Prostate gland (tissue), 2 donors: Measurements from ENCODE around the gene GPD1L. TPM values are rescaled to one million over a fixed set of nuclear protein-coding genes. Genes with fewer than 3 reads are reported as not detected.
A peak's percentile ranks its signal among the peaks of the same experiment; 100 is the strongest.

Experiments
- DNase-seq: peaks from one replicate; pipeline ENCODE4 v3.0.0-alpha.2; 2019; ENCODE audit warnings: low spot score
- H3K27ac ChIP-seq, 2 donors: fragments of 200-600 bp; sonication (generic); 2 replicates each; pipeline ENCODE4 v1.5.1; 2017 to 2019
- H3K27me3 ChIP-seq: fragments of 200-600 bp; sonication (generic); replicated peaks from 2 replicates; pipeline ENCODE4 v1.5.1; 2019; ENCODE audit not compliant: insufficient read depth
- H3K36me3 ChIP-seq, 2 donors: fragments of 200-600 bp; sonication (generic); 1 replicate in 1 of 2; 2 replicates in 1 of 2; pipeline versions ENCODE4 v1.5.1 to v1.8.1; 2017 to 2019
- H3K4me1 ChIP-seq: fragments of 200-600 bp; sonication (generic); replicated peaks from 2 replicates; pipeline ENCODE4 v1.5.1; 2019
- H3K4me3 ChIP-seq, 2 donors: fragments of 200-600 bp; sonication (generic); 2 replicates each; pipeline ENCODE4 v1.5.1; 2017 to 2019
- H3K9me3 ChIP-seq: fragments of 200-600 bp; sonication (generic); 2 replicates; pipeline ENCODE4 v1.5.1; 2017
- CTCF ChIP-seq, 4 experiments: fragments of 200-600 bp in 2 of 4; fragments of 450-650 bp in 2 of 4; sonication (generic) in 2 of 4; IDR thresholded peaks; 1 replicate in 3 of 4; 2 replicates in 1 of 4; pipeline ENCODE4 v1.5.1; 2016 to 2019; ENCODE audit warnings: antibody characterized with exemption in 4 of 4, mild to moderate bottlenecking in 2 of 4, moderate library complexity in 2 of 4
- POLR2A ChIP-seq: fragments of 450-650 bp; IDR thresholded peaks from one replicate; pipeline ENCODE4 v1.6.1; 2016; ENCODE audit warnings: antibody characterized with exemption, mild to moderate bottlenecking
- POLR2AphosphoS5 ChIP-seq: sonication (generic); formaldehyde crosslinking; IDR thresholded peaks from one replicate; pipeline ENCODE4 v1.6.1; 2017; ENCODE audit warnings: antibody characterized with exemption
- WGBS: methylation state at CpG from one replicate; pipeline ENCODE4 v1.1.5; 2018; 5-methylcytosine and 5-hydroxymethylcytosine counted together
- intact Hi-C: fragments of 100-400 bp; cut with DNase I; formaldehyde crosslinking; loops from one replicate; pipeline ENCODE4 v1.14.2; 2022
- total RNA-seq, 2 donors: library from RNA; depleted of rRNA; stranded (reverse); fragments of >200 nt; gene quantifications; one replicate each; pipeline ENCODE4 v1.1.0, GENCODE V29; 2016

The GPD1L gene
- total RNA-seq, 2 donors from 2014 or later: 50.4 to 70.8 TPM

- Histone ChIP-seq H3K27me3 (no peaks in the 10 kb centered on the region), H3K9me3 (no peaks in the 10 kb centered on the region), H3K36me3 (no peaks in the 10 kb centered on the region), H3K4me3 (no peak overlapping the region), H3K4me1 (peaks cover 8% of the 10 kb centered on the region), H3K27ac (peak overlapping the region in 1 of 2 donors; percentile 28)
- intact Hi-C loops: no loop called here
- peak; percentile 22 for DNase-seq
- TF ChIP-seq POLR2AphosphoS5 (no peak), POLR2A (no peak), CTCF (IDR thresholded peaks at IDR 0.05) (no peak)
These were observed 25.7 kb downstream of the GPD1L start for GRCh38 chr3:32132121-32132520.

GRCh38 chr3:32132706-32133105 lies 26.3 kb downstream of the GPD1L start:
- no peak for DNase-seq
- no peaks in the 10 kb centered on the region for H3K9me3 ChIP-seq
- no peak for TF ChIP-seq POLR2A
- TF ChIP-seq POLR2AphosphoS5: peak; percentile 21
- H3K27me3 ChIP-seq: no peaks in the 10 kb centered on the region
- H3K36me3 ChIP-seq: no peaks in the 10 kb centered on the region
- intact Hi-C loops: no loop called here
- 50% methylated on average over 2 of the region's 2 CpGs for WGBS
- peaks cover 8% of the 10 kb centered on the region for H3K4me1 ChIP-seq
- H3K4me3 ChIP-seq: no peak overlapping the region
- H3K27ac ChIP-seq: peak overlapping the region in 1 of 2 donors; percentile 28

- intact Hi-C loops: no loop called here
- Histone ChIP-seq H3K27me3 (no peaks in the 10 kb centered on the region), H3K36me3 (no peaks in the 10 kb centered on the region), H3K27ac (no peak overlapping the region), H3K4me1 (peaks cover 8% of the 10 kb centered on the region), H3K9me3 (no peaks in the 10 kb centered on the region), H3K4me3 (no peak overlapping the region)
- DNase-seq: no peak
- WGBS: 83% methylated on average over 1 of the region's 1 CpG
- TF ChIP-seq POLR2A (no peak), CTCF (IDR thresholded peaks at IDR 0.05) (no peak), POLR2AphosphoS5 (no peak)
These were observed 30.3 kb downstream of the GPD1L start for GRCh38 chr3:32136703-32137102.

GRCh38 chr3:32137870-32138269 lies 31.4 kb downstream of the GPD1L start:
- Histone ChIP-seq H3K9me3 (no peaks in the 10 kb centered on the region), H3K36me3 (no peaks in the 10 kb centered on the region), H3K27me3 (no peaks in the 10 kb centered on the region), H3K4me3 (no peak overlapping the region), H3K4me1 (peaks cover 4% of the 10 kb centered on the region), H3K27ac (no peak overlapping the region)
- 64% methylated on average over 4 of the region's 4 CpGs for WGBS
- TF ChIP-seq POLR2AphosphoS5: no peak
- no peak for TF ChIP-seq POLR2A
- no peak for TF ChIP-seq CTCF (IDR thresholded peaks at IDR 0.05)
- DNase-seq: no peak
- intact Hi-C loops: no loop called here

- H3K27ac ChIP-seq: no peak overlapping the region
- no peak for TF ChIP-seq POLR2A
- no peak for TF ChIP-seq CTCF (IDR thresholded peaks at IDR 0.05)
- no peak for TF ChIP-seq POLR2AphosphoS5
- 56% methylated on average over 8 of the region's 8 CpGs for WGBS
- no peaks in the 10 kb centered on the region for H3K36me3 ChIP-seq
- H3K9me3 ChIP-seq: no peaks in the 10 kb centered on the region
- no peak for DNase-seq
- no peaks in the 10 kb centered on the region for H3K27me3 ChIP-seq
- intact Hi-C loops: no loop called here
- H3K4me1 ChIP-seq: peaks cover 4% of the 10 kb centered on the region
- H3K4me3 ChIP-seq: no peak overlapping the region
These were observed 32.2 kb downstream of the GPD1L start for GRCh38 chr3:32138545-32139104.
